K562 (cell line): ENCODE measurements around the gene COX6A1. TPM values are rescaled to one million over a fixed set of nuclear protein-coding genes. Genes with fewer than 3 reads are reported as not detected.

Experiments
- FOXJ2 ChIP-seq: fragments of 200-800 bp; sonication (Bioruptor generic); IDR thresholded peaks from 2 replicates; pipeline ENCODE4 v1.6.1; 2016; ENCODE audit warnings: missing genetic modification characterization, missing compliant biosample characterization
- HNRNPH1 ChIP-seq: fragments of 200-400 bp; formaldehyde crosslinking; optimal IDR thresholded peaks from 2 replicates; pipeline ENCODE3; 2017; ENCODE audit warnings: low read depth, mild to moderate bottlenecking, low read length, moderate library complexity
- HNRNPL ChIP-seq: fragments of 200-400 bp; formaldehyde crosslinking; IDR thresholded peaks from 2 replicates; pipeline ENCODE4 v1.6.1; 2017; ENCODE audit warnings: low read depth, mild to moderate bottlenecking, low read length
- JUND ChIP-seq, 2 experiments: IDR thresholded peaks; 2 replicates in 1 of 2; 3 replicates in 1 of 2; pipeline ENCODE4 v1.6.1; 2011; ENCODE audit warnings: borderline replicate concordance in 2 of 2, low read depth in 2 of 2, low read length in 2 of 2, improper control_type of control experiment in 1 of 2, missing biosample characterization in 1 of 2, missing genetic modification characterization in 1 of 2, missing genetic modification reagents in 1 of 2
- NR4A1 ChIP-seq, 2 experiments: fragments of 250-450 bp in 1 of 2; fragments of 450-650 bp in 1 of 2; sonication (Bioruptor Pico) in 1 of 2; IDR thresholded peaks; 2 replicates each; pipeline versions ENCODE4 v1.4.0 to v1.6.1; 2016 to 2020; ENCODE audit warnings: mild to moderate bottlenecking in 2 of 2, missing compliant biosample characterization in 1 of 2, missing genetic modification characterization in 1 of 2, moderate library complexity in 1 of 2
- PHF20 ChIP-seq: fragments of 450-650 bp; IDR thresholded peaks from 2 replicates; pipeline ENCODE4 v1.6.1; 2018; ENCODE audit not compliant: partially characterized antibody
- PHTF2 ChIP-seq: fragments of 250-450 bp; sonication (Bioruptor Pico); IDR thresholded peaks from 2 replicates; pipeline ENCODE4 v1.5.0; 2021; ENCODE audit warnings: mild to moderate bottlenecking
- RNF2 ChIP-seq: sonication (generic); IDR thresholded peaks from 2 replicates; pipeline ENCODE4 v1.6.1; 2016
- ZNF57 ChIP-seq: fragments of 450-650 bp; formaldehyde crosslinking; IDR thresholded peaks from 2 replicates; pipeline ENCODE4 v1.4.0; 2020; ENCODE audit warnings: mild to moderate bottlenecking, moderate library complexity
- ZNF584 ChIP-seq: fragments of 200-800 bp; sonication (Bioruptor generic); IDR thresholded peaks from 2 replicates; pipeline ENCODE4 v1.6.1; 2016; ENCODE audit warnings: low read depth, mild to moderate bottlenecking, missing genetic modification characterization, missing compliant biosample characterization
- ZNF76 ChIP-seq: fragments of 250-450 bp; sonication (Bioruptor Pico); IDR thresholded peaks from 2 replicates; pipeline ENCODE4 v1.4.0; 2020; ENCODE audit warnings: mild to moderate bottlenecking, moderate library complexity, borderline replicate concordance
- ZNF764 ChIP-seq: fragments of 250-450 bp; sonication (Bioruptor Pico); IDR thresholded peaks from 2 replicates; pipeline ENCODE4 v1.4.0; 2020; ENCODE audit warnings: low read depth, mild to moderate bottlenecking, moderate library complexity
- polyA plus RNA-seq, 8 experiments: library from polyadenylated mRNA; depleted of rRNA in 4 of 8; stranded (reverse) in 5 of 8; unstranded in 3 of 8; fragments of >200 nt; fragmentation: Nextera tagmentation in 2 of 8; fragmentation: Illumina TruSeq in 1 of 8; extraction: Ambion mirVana in 2 of 8; extraction: Trizol in 1 of 8; gene quantifications; 2 replicates each; pipeline versions ENCODE4 v1.2.1 to v1.2.3, GENCODE V29; 2011 to 2014; ENCODE audit warnings: inconsistent platforms in 1 of 8, missing spikeins in 1 of 8
- total RNA-seq, 7 experiments: library from RNA; depleted of rRNA in 6 of 7; stranded (reverse); fragments of >200 nt in 6 of 7; fragmentation: Illumina TruSeq in 2 of 7; extraction: Trizol in 2 of 7; gene quantifications; 2 replicates each; pipeline versions ENCODE4 v1.2.1 to v1.2.3, GENCODE V29; 2011 to 2021; ENCODE audit warnings: low replicate concordance in 1 of 7
- TF ChIP-seq, protein P1 (sequence below): fragments of 450-650 bp; formaldehyde crosslinking; IDR thresholded peaks from 2 replicates; pipeline ENCODE4 v1.4.0; 2020; ENCODE audit warnings: mild to moderate bottlenecking, mixed read lengths
- TF ChIP-seq, protein P2 (sequence below): fragments of 250-450 bp; sonication (Bioruptor Pico); IDR thresholded peaks from 2 replicates; pipeline ENCODE4 v1.8.0; 2022; ENCODE audit warnings: moderate library complexity, mild to moderate bottlenecking, inconsistent platforms
- TF ChIP-seq, protein P3 (sequence below): sonication (generic); formaldehyde crosslinking; IDR thresholded peaks from 2 replicates; pipeline ENCODE4 v1.8.1; 2023; ENCODE audit warnings: mild to moderate bottlenecking, missing genetic modification reagents
- TF ChIP-seq, protein P4 (sequence below): fragments of 450-650 bp; IDR thresholded peaks from 2 replicates; pipeline ENCODE4 v1.7.0; 2016; ENCODE audit warnings: borderline replicate concordance
- TF ChIP-seq, protein P5 (sequence below): sonication (generic); formaldehyde crosslinking; IDR thresholded peaks from 2 replicates; pipeline ENCODE4 v1.8.0; 2023; ENCODE audit warnings: mild to moderate bottlenecking, missing genetic modification reagents

The COX6A1 gene
- total and polyA plus RNA-seq, 9 of the 15 experiments (the other 6 are each of a cell fraction or from before 2014, with no cell fraction given): 414 to 4,142 (median 931) TPM

DNA sequence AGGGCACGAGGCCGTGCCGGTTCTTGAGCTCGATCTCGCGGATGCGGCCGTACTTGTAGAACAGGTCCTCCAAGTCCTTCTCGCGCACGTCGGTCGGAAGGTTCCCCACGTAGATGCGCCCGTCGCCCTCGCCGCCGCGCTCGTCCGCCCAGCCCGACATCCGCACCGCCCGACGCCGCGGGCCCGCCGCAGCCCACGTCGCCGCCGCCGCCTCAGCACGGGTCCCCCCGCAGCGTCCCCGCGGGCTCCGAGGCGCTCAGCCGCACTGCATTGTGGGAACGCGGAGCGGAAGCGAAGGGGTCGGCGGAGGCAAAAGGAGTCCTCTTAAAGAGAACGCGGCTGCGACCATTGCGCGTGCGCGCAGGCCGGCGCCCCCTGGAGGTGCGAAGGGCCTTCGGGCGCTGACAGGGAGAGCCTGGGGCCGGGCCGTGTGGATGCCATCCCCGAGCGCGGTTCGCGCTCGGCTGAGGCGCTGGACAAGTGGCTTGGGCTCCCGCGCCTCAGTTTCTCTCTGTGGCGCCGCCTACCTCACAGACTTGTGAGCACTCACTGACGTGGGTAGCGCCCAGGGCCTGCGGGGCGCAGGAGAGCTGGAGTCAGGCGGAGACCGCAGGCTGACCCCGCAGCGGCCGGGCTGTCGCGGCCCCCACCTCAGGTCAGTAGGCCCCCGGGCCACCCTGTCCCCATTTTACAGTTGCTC, 31.7 kb downstream of the COX6A1 start, which contains the start of gene SRSF9 (continued):
- TF ChIP-seq NR4A1 (CRISPR knock-in tag; IDR thresholded peaks at IDR 0.05) (0 out of 2 replicates have a peak, but pooled peaks have one; percentile 40), NR4A1 (tag; IDR thresholded peaks at IDR 0.05) (no peak), HNRNPH1 (no peak), FOXJ2 (tag) (no peak), ZNF584 (CRISPR knock-in tag) (no peak), RNF2 (peak; percentile 68; the same call in 1 of the 2 replicates), ZNF57 (CRISPR knock-in tag) (peak; percentile 67; the same call in 1 of the 2 replicates), ZNF764 (peak; percentile 41; the same call in 1 of the 2 replicates), PHF20 (peak; percentile 53), HNRNPL (peak; percentile 60; the same call in 1 of the 2 replicates), ZNF76 (CRISPR knock-in tag) (0 out of 2 replicates have a peak, but pooled peaks have one; percentile 74), JUND (IDR thresholded peaks at IDR 0.05; ENCODE audit: borderline replicate concordance, low read depth, low read length) (peak; percentile 70), JUND (tag; IDR thresholded peaks at IDR 0.05; ENCODE audit: borderline replicate concordance, low read depth, low read length) (no peak; the same call in 2 of the 3 replicates), PHTF2 (CRISPR knock-in tag) (no peak)
- TF ChIP-seq, protein P1, sequence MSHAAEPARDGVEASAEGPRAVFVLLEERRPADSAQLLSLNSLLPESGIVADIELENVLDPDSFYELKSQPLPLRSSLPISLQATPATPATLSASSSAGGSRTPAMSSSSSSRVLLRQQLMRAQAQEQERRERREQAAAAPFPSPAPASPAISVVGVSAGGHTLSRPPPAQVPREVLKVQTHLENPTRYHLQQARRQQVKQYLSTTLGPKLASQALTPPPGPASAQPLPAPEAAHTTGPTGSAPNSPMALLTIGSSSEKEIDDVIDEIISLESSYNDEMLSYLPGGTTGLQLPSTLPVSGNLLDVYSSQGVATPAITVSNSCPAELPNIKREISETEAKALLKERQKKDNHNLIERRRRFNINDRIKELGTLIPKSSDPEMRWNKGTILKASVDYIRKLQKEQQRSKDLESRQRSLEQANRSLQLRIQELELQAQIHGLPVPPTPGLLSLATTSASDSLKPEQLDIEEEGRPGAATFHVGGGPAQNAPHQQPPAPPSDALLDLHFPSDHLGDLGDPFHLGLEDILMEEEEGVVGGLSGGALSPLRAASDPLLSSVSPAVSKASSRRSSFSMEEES (CRISPR knock-in tag): no peak
- TF ChIP-seq, protein P2, sequence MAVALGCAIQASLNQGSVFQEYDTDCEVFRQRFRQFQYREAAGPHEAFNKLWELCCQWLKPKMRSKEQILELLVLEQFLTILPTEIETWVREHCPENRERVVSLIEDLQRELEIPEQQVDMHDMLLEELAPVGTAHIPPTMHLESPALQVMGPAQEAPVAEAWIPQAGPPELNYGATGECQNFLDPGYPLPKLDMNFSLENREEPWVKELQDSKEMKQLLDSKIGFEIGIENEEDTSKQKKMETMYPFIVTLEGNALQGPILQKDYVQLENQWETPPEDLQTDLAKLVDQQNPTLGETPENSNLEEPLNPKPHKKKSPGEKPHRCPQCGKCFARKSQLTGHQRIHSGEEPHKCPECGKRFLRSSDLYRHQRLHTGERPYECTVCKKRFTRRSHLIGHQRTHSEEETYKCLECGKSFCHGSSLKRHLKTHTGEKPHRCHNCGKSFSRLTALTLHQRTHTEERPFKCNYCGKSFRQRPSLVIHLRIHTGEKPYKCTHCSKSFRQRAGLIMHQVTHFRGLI (CRISPR knock-in tag): no peak
- TF ChIP-seq, protein P3, sequence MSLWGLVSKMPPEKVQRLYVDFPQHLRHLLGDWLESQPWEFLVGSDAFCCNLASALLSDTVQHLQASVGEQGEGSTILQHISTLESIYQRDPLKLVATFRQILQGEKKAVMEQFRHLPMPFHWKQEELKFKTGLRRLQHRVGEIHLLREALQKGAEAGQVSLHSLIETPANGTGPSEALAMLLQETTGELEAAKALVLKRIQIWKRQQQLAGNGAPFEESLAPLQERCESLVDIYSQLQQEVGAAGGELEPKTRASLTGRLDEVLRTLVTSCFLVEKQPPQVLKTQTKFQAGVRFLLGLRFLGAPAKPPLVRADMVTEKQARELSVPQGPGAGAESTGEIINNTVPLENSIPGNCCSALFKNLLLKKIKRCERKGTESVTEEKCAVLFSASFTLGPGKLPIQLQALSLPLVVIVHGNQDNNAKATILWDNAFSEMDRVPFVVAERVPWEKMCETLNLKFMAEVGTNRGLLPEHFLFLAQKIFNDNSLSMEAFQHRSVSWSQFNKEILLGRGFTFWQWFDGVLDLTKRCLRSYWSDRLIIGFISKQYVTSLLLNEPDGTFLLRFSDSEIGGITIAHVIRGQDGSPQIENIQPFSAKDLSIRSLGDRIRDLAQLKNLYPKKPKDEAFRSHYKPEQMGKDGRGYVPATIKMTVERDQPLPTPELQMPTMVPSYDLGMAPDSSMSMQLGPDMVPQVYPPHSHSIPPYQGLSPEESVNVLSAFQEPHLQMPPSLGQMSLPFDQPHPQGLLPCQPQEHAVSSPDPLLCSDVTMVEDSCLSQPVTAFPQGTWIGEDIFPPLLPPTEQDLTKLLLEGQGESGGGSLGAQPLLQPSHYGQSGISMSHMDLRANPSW (CRISPR knock-in tag): no peak
- TF ChIP-seq, protein P4, sequence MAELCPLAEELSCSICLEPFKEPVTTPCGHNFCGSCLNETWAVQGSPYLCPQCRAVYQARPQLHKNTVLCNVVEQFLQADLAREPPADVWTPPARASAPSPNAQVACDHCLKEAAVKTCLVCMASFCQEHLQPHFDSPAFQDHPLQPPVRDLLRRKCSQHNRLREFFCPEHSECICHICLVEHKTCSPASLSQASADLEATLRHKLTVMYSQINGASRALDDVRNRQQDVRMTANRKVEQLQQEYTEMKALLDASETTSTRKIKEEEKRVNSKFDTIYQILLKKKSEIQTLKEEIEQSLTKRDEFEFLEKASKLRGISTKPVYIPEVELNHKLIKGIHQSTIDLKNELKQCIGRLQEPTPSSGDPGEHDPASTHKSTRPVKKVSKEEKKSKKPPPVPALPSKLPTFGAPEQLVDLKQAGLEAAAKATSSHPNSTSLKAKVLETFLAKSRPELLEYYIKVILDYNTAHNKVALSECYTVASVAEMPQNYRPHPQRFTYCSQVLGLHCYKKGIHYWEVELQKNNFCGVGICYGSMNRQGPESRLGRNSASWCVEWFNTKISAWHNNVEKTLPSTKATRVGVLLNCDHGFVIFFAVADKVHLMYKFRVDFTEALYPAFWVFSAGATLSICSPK: no peak
- TF ChIP-seq, protein P5, sequence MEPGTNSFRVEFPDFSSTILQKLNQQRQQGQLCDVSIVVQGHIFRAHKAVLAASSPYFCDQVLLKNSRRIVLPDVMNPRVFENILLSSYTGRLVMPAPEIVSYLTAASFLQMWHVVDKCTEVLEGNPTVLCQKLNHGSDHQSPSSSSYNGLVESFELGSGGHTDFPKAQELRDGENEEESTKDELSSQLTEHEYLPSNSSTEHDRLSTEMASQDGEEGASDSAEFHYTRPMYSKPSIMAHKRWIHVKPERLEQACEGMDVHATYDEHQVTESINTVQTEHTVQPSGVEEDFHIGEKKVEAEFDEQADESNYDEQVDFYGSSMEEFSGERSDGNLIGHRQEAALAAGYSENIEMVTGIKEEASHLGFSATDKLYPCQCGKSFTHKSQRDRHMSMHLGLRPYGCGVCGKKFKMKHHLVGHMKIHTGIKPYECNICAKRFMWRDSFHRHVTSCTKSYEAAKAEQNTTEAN (CRISPR knock-in tag): no peak
